M059J (cell line): Measurements from ENCODE around the gene PRAC1. TPM values are rescaled to one million over a fixed set of nuclear protein-coding genes. Genes with fewer than 3 reads are reported as not detected.
"Not testable (repeated sequence)": the region's sequence is repeated elsewhere in the genome, so short reads cannot be mapped to it uniquely, and the experiment has no call there.

ENCODE experiments used
- DNase-seq: peaks from one replicate; pipeline ENCODE4 v3.0.0-alpha.2; 2012; ENCODE audit warnings: low read depth
- total RNA-seq: library from RNA; depleted of rRNA; stranded (reverse); fragments of >200 nt; shearing (Covaris generic); gene quantifications from 2 replicates; pipeline ENCODE4 v1.2.3, GENCODE V29; 2014

The PRAC1 gene
- total RNA-seq, 1 experiment from 2014 or later: not detected

DNA sequence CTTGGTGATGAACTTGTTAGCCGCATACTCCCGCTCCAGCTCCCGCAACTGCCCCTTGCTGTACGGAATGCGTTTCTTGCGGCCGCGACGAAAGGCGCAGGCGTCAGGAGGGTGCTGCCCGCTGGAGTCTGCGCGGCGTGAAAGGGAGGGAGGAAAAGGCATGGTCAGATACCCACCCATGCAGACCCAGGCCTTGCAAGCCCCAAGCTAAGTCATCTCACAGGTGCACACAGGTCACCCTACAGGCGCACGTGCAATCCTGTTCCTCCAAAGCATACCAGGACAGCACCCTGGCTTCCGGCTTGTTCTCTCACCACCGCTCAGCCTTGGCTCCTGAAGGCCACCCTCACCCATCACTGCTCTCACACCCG is 4.6 kb upstream of the PRAC1 start:
- DNase-seq: no peak

DNA sequence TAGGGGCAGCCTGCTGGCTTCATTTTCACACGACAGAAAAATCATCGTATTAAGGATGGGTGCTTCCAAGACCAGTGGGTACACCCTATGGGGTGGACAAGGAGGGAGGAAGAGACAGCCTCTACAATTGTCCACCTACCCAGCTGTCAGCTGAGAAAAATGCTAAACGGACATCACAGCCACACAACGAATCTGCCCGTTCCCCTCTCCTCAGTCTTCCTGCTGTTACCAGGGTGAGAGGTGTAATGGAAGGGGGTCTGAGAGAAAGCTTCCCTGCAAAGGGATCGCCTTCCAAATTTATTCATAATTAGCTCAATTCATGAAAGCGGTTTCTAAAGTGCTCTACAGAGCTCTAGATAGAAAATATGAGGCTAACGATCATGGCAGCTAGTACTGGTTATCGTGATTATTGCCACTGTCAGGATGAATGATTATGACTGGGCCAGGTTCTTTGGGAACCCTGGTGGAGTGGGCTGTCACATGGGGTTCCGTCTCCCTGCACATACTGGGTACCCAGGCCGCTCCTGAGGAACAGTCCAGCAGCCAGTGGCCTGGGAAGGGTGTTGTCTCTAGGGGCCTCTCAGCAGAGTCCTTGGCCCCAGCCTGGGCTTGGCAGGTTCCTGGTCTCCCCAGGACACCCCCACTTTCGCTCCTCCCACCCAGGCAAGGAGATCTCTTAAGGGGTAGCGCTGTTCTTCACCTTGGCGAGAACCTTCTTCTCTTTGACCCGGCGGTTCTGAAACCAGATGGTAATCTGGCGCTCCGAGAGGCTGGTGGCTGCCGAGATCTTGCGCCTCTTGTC is 4.0 kb upstream of the PRAC1 start:
- DNase-seq: no peak

GRCh38 chr17:48725288-48726064 is 3.2 kb upstream of the PRAC1 start:
- DNase-seq: no peak

DNA sequence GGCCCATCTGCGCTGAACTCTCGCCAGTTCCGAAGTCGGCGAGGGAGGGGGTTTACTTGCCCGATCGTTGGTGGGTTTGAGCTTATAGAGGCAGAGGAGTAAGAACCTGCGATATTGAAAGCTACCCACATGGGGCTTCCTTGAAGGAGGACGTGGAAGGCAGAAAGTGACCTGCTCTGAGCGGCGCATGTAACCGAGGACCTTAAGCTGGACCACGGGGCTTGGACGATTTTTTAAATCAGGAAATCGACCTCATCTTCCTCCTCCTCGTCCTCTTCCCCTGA is 2.6 kb upstream of the PRAC1 start:
- DNase-seq: peak; percentile 17

- DNase-seq: peak; percentile 73
Observed at GRCh38 chr17:48724251-48725003, 2.1 kb upstream of the PRAC1 start.

DNA sequence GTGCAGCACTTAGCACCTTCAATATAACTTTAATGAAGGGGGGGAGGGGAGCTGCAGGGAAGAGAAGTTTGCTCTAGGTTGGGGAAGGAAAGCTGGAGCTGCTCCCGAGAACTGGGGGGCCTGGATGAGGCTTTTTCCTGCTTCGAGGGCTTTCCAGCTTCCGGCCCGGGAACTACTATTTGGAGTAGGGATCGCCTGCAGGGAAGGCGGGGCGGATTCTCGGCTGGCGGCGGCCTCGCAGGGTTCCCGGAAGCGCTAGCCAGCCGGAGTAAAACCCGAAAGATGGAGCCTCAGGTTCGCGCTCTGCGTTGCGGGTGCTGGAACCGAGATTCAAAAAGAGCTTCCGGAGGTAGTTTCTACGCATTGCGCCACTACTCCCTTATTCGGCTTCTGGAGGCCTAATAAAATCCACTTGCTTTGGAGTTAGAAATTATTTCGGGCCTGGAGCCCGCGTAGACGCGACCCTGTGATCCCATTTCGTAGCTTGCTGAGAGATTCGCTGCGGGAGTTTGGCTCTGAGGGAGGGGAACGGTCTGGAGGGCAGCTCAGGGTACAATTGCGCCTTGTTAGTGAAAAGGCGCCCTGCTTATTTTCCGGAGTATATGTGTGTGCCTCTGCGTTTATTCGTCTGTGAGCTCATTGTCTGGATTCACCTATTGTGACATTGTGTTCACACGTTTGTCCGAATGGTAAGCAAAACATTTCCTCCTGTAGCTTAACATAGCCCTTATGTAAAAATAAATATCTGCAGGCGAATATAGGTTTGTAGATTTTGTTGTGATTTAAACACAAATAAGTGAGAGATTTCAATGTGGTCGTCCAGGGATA is 1.3 kb upstream of the PRAC1 start:
- DNase-seq: no peak

DNA sequence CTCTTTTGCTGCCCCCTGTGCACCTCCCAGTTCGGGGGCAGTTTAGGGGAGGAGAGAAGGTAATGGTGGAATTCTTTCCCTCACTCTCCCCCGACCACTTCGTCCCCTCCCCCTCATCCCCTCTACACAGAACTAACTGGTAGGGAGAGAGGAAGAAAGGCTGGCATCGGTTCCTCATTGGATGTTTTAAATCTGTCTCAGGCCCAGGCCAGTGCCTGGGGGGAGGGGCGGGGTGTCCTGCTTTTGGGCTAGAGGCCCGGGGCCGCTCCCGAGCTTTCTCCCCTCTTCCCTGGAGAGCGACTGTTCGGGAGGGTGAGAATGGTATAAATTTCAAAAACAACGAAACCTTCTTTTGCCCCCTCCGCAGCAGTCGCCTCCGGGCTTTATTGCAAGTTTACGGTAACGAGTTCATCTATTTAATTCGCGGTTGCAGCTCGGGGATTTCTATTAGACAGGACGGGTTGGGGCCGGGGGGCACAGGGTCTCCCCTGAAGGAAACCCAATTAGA is 651 bp upstream of the PRAC1 start, which contains the start of gene PRAC2:
PRAC2 (plus strand) TSS at position 271 of the 508 bp plus-strand sequence. CDS start 1,226 bp downstream, outside the sequence.
- no peak for DNase-seq

GRCh38 chr17:48721009-48721402 is 1.3 kb downstream of the PRAC1 start:
- no peak for DNase-seq

DNA sequence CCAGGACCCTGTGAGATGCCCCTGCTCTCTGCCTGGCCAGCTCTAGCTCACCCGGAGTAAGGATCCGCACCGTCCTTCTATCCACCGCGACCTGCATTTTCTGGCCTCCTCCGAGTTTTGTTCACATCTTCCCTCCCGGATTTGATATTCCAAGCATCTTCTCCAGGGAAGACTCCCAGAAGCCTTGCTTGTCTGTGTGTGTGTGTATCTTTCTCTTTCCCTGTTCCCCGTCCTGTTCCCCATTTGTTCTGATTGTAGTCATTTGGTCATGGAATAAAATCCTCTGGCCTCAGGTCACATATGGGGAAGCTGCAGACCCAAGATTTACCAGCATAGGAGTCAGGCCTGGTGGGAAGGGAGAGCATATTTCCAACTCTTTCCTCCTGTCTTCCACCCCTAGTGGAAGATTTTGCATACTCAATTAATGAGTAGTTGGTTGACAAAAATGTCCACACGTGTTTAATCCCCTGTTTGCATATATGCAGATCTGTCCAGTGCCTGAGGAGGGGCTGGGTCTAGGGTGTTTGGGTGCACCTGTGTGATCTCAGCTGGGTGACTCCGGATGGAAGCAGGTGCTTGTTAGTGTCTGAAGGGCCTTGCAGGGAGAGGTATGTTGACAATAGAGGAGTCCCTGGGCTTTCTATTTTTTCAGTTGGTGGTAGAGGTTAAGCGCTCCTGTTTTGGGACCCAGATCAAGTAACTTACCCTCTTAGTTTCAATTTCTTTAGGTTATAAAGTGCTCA is 1.9 kb downstream of the PRAC1 start:
- no peak for DNase-seq

DNA sequence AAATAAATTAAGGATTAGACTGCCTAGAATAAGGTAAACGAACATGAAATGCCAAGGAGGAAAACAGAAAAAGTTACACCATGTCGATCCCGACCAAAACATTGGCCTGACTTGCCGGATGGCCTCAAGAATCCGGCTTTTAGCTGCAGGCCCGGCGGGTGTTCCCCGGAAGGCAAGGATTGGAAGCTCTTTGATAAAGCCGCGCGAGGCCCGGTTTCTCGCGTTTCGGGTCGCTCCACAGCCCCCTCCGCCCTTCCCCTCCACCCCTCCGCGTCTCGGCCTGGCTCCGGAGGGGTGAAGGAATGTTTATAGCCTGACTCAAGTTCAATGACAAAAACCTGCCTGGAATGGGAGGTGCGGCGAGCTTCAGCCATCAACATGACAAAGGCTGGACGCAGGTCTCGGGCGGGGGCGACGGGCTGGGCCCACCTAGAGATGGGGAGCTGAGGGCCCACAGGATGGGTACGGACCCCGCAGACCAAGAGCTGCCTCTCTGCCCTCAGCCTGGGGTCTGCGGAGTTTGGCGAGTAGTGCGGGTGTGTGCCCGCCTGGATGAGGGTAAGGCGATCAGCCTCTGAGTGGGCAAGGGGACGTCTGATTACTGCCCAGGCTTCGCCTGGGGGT is 2.6 kb downstream of the PRAC1 start:
- DNase-seq: no peak

DNA sequence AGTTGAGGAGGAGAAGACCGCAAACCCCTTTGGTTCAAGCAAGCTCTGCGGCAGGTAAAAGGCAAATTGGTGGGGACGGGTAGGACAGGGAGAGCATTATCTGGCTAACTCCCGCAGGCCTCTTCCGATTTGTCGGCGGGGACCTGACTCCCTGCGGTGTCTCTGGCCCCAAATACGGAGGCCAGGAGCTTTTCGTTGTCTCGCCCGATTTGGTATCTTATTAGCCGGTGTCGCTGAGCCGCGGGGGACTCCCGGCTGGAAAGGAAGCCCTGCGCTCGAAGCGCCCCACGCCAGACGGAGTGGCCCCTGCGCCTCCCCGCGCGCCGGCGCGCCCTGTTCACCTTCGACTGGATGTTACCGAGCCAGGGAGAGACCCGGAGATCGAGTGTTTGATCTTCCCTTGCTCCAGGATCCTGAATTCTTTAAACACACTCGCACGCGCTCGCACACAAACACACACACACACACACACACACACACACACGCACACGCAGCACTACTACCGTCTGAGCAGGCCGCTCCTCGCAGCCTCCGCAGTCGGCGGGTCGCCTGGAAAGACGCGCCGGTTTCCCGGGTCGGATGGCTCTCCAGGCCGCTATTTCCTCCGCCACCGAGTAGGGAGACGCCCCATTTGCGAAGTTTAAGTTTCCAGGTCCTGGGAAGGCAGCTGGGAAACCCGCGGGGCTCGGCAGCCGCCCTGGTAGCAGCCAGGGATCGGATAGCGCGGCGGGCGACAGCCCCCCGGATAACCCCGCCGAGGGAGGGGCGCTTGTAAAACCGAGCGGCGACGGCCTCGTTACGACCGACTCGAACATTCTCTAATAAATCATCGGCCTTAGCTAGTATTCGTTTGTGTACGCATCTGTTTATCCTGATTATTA is 3.3 kb downstream of the PRAC1 start:
- no peak for DNase-seq

GRCh38 chr17:48718227-48718760 is 4.0 kb downstream of the PRAC1 start:
- no peak for DNase-seq

- no peak for DNase-seq
Observed at GRCh38 chr17:48717367-48718226, 4.7 kb downstream of the PRAC1 start.

GRCh38 chr17:48716549-48716948 is 5.8 kb downstream of the PRAC1 start:
- DNase-seq: not testable (repeated sequence)

- no peak for DNase-seq
Observed at GRCh38 chr17:48715496-48716399, 6.6 kb downstream of the PRAC1 start.

DNA sequence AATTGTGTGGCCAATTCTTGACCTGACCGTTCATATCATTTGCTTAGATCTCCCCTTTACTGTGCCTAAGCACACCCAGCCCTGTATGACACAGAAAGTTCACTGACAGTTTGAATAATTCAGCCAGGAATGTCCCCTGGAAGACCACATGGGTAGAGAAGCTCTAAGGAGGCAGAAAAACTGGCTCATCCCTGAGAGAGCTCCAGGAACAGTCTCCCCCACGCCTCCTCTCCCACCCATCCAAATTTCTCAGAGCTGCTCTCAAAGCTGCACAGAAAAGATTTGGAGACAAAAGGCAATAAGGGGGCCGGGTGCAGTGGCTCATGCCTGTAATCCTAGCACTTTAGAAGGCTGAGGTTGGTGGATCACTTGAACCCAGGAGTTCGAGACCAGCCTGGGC is 11.2 kb downstream of the PRAC1 start:
- peak; percentile 93 for DNase-seq
